NCI-H2227 (cell line): Measurements from ENCODE around the gene TTLL7.

Source experiments
- DNase-seq: peaks from one replicate; lab custom pipeline; 2025; ENCODE audit not compliant: unreplicated experiment; lab: John Stamatoyannopoulos, UW

Gene TTLL7

GRCh38 chr1:83998498-83999315, at the start of gene TTLL7:
Gene TTLL7 (minus strand): TSS chr1:83999132. CDS start chr1:83952211, 46,921 bp downstream.
- DNase-seq, result peak; percentile 91

GRCh38 chr1:84042461-84042860, 43.5 kb upstream of the TTLL7 start:
- DNase-seq, result no peak

GRCh38 chr1:84037758-84038611, 39.1 kb upstream of the TTLL7 start:
- no peak for DNase-seq

GRCh38 chr1:84031802-84032327, 32.9 kb upstream of the TTLL7 start:
- DNase-seq, result no peak

- no peak for DNase-seq
Measured at GRCh38 chr1:84027368-84027767, 28.4 kb upstream of the TTLL7 start.

- DNase-seq, result no peak
Measured at GRCh38 chr1:84025966-84026365, 27.0 kb upstream of the TTLL7 start.

GRCh38 chr1:84021822-84022221, 22.9 kb upstream of the TTLL7 start:
- DNase-seq, result no peak

GRCh38 chr1:84020151-84020550, 21.2 kb upstream of the TTLL7 start:
- no peak for DNase-seq

- no peak for DNase-seq
Measured at GRCh38 chr1:84019217-84019616, 20.3 kb upstream of the TTLL7 start.

GRCh38 chr1:84013708-84014107, 14.8 kb upstream of the TTLL7 start:
- no peak for DNase-seq

- no peak for DNase-seq
Measured at GRCh38 chr1:84012018-84012417, 13.1 kb upstream of the TTLL7 start.

- DNase-seq, result no peak
Measured at GRCh38 chr1:84010136-84010535, 11.2 kb upstream of the TTLL7 start.

GRCh38 chr1:84008631-84009030, 9.7 kb upstream of the TTLL7 start:
- no peak for DNase-seq

- DNase-seq, result no peak
Measured at GRCh38 chr1:84006591-84006990, 7.7 kb upstream of the TTLL7 start.

GRCh38 chr1:84001501-84001900, 2.6 kb upstream of the TTLL7 start:
- DNase-seq, result no peak

GRCh38 chr1:84000954-84001495, 2.1 kb upstream of the TTLL7 start:
- DNase-seq, result peak; percentile 5

- peak; percentile 6 for DNase-seq
Measured at GRCh38 chr1:84000196-84000885, 1.4 kb upstream of the TTLL7 start.

- DNase-seq, result peak; percentile 90
Measured at GRCh38 chr1:83999316-83999819, 436 bp upstream of the TTLL7 start.

GRCh38 chr1:83998205-83998497, 781 bp downstream of the TTLL7 start:
- DNase-seq, result no peak

- DNase-seq, result no peak
Measured at GRCh38 chr1:83997631-83998030, 1.3 kb downstream of the TTLL7 start.

- no peak for DNase-seq
Measured at GRCh38 chr1:83996621-83997020, 2.3 kb downstream of the TTLL7 start.
